Heart right ventricle (tissue), 16 donors: ENCODE results near the gene GPC5. TPM values are rescaled to one million over a fixed set of nuclear protein-coding genes. Genes with fewer than 3 reads are reported as not detected.

Experiments used
- ATAC-seq, 8 donors: fragments of 200-7000 bp; cut with Tn5 transposase; one replicate each; pipeline ENCODE4 v1.9.1; 2020; ENCODE audit warnings: mild to moderate bottlenecking in 8 of 8, moderate library complexity in 8 of 8, moderate number of reproducible peaks in 1 of 8
- DNase-seq, 2 donors: peaks; one replicate each; pipeline ENCODE4 v3.0.0-alpha.2; 2020
- H3K27ac ChIP-seq, 10 donors: fragments of 200-600 bp; sonication (generic) in 2 of 10; one replicate each; pipeline versions ENCODE4 v1.5.0 to v1.8.0; 2020 to 2022; ENCODE audit warnings: mild to moderate bottlenecking in 3 of 10
- H3K27me3 ChIP-seq, 7 donors: fragments of 200-600 bp; one replicate each; pipeline ENCODE4 v1.8.0; 2021 to 2022; ENCODE audit warnings: mild to moderate bottlenecking in 2 of 7
- H3K36me3 ChIP-seq, 9 donors: fragments of 200-600 bp; sonication (generic) in 1 of 9; one replicate each; pipeline versions ENCODE4 v1.5.0 to v1.8.0; 2020 to 2022; ENCODE audit warnings: mild to moderate bottlenecking in 2 of 9
- H3K4me1 ChIP-seq, 9 donors: fragments of 200-600 bp; sonication (generic) in 1 of 9; one replicate each; pipeline versions ENCODE4 v1.5.0 to v1.8.0; 2020 to 2022; ENCODE audit warnings: mild to moderate bottlenecking in 4 of 9
- H3K4me3 ChIP-seq, 10 donors: fragments of 200-600 bp; sonication (generic) in 2 of 10; one replicate each; pipeline versions ENCODE4 v1.5.0 to v1.8.0; 2020 to 2022; ENCODE audit warnings: mild to moderate bottlenecking in 7 of 10, moderate library complexity in 2 of 10
- H3K9me3 ChIP-seq, 11 donors: fragments of 200-600 bp in 10 of 11; sonication (generic) in 2 of 11; one replicate each; pipeline versions ENCODE4 v1.5.0 to v1.8.0; 2013 to 2022; ENCODE audit warnings: mild to moderate bottlenecking in 2 of 11, control low read depth in 1 of 11, moderate library complexity in 1 of 11
- CTCF ChIP-seq, 9 donors: fragments of 200-600 bp; sonication (generic) in 2 of 9; IDR thresholded peaks; one replicate each; pipeline versions ENCODE4 v1.5.0 to v1.8.0; 2021 to 2022; ENCODE audit warnings: antibody characterized with exemption in 9 of 9, mild to moderate bottlenecking in 5 of 9, moderate library complexity in 1 of 9
- WGBS, 2 donors: extraction: QIAGEN DNeasy Blood & Tissue Kit; methylation state at CpG; one replicate each; pipeline ENCODE4 v1.1.7; 2013; ENCODE audit warnings: inconsistent platforms in 1 of 2; 5-methylcytosine and 5-hydroxymethylcytosine counted together
- intact Hi-C, 10 donors: fragments of 100-400 bp; cut with DNase I; formaldehyde crosslinking; loops; one replicate each; pipeline versions ENCODE4 v1.11.1 to v1.14.2; 2022
- polyA plus RNA-seq, 2 donors: library from polyadenylated mRNA; stranded (reverse); fragments of 200-250 nt; gene quantifications; one replicate each; pipeline ENCODE4 v1.2.3, GENCODE V29; 2013
- total RNA-seq, 10 donors: library from RNA; stranded (reverse); fragmentation: NEBNext Ultra II Directional in 3 of 10; extraction: Animal tissue kit (Norgen Biotek cat#: 25700) in 3 of 10; gene quantifications; one replicate each; pipeline versions ENCODE4 v1.2.1 to v1.2.4, GENCODE V29; 2021 to 2023
- donor health status: Arrhythmogenic right ventricular cardiomyopathy.
- donor health status: ischemic (EF 13 %, LVEDD 7.1; RV severe dilation, severe dysfunction).
- donor health status: healthy with polysubstance abuse.
- donor health status: DM: no; HTN: yes; CAD: no.
- donor health status: DM: no; HTN: no; CAD: no.
- donor health status: ischemic (EF 25% LVEDD 6.9; RV normal size, moderate dysfunction).
- donor health status: ischemic (EF 25% LVEDD 5.7; RV mildly dilated, moderate dysfunction).
- donor health status: healthy.
- donor health status: DM: yes; HTN: yes; CAD: no.
- donor health status: Ischemic cardiomyopathy.
- donor health status: ischemic (EF 35%, LVEDD 5.7; RV mildly dilated, moderate dysfunction).
- donor health status: nonischemic (EF 11% LVEDD 7.7; RV severe dilation, severe dysfunction).
- donor health status: DM: yes; HTN: yes; CAD: no.
- donor health status: PGD.
- donor health status: ischemic (EF 29% LVEDD 5.4; RV normal size, mild dysfunction).
- donor health status: nonischemic (EF 23%, LVEDD 6.1; RV moderate dilation, normal function).

GPC5 gene
- total and polyA plus RNA-seq, 12 donors, result 0.01 to 3.5 (median 0.70) TPM; not detected in 1

- no peak for TF ChIP-seq CTCF (IDR thresholded peaks at IDR 0.05)
- no peaks in the 10 kb centered on the region for H3K36me3 ChIP-seq
- no peak overlapping the region for H3K27ac ChIP-seq
- H3K4me1 ChIP-seq, result no peaks in the 10 kb centered on the region
- H3K4me3 ChIP-seq, result no peak overlapping the region
- ATAC-seq (no peak), DNase-seq (no peak)
- no peaks in the 10 kb centered on the region for H3K27me3 ChIP-seq
- H3K9me3 ChIP-seq, result peaks cover 0 to 4% (median 0%) of the 10 kb centered on the region in 11 donors
- intact Hi-C loops, result no loop called here
- 67 to 79% methylated on average over 3 of the region's 3 CpGs for WGBS, 2 donors
These were observed 589.9 kb downstream of the GPC5 start for GRCh38 chr13:91988331-91988730.

DNA sequence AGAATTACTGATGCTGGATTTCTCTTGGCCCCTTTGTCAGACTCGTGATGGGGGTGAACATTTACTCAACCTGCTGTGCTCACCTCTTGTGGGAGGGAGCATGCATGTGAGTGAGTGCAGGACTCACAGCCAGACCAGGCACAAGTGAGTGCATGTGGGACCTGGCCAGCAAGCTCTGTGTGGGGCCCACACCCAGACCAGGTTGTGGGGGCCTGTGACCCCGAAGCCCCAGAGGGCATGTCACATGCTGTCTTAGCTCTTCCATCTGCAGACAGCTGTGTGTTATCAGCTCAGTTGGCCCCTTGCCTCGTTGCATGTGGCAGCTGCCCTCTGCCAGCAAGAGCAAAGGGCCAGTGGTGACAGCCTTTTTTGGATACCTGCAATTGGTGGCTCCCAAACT lies 614.4 kb downstream of the GPC5 start:
- H3K27me3 ChIP-seq, result no peaks in the 10 kb centered on the region
- no peaks in the 10 kb centered on the region for H3K36me3 ChIP-seq
- DNase-seq (no peak), ATAC-seq (no peak)
- H3K4me1 ChIP-seq, result no peaks in the 10 kb centered on the region
- H3K9me3 ChIP-seq, result peaks cover 0 to 15% (median 0%) of the 10 kb centered on the region in 11 donors
- TF ChIP-seq CTCF (IDR thresholded peaks at IDR 0.05), result no peak
- 54 to 67% methylated on average over 3 of the region's 3 CpGs for WGBS, 2 donors
- no peak overlapping the region for H3K4me3 ChIP-seq
- H3K27ac ChIP-seq, result no peak overlapping the region
- intact Hi-C loops, result no loop called here

- Histone ChIP-seq H3K27ac (no peak overlapping the region), H3K4me3 (no peak overlapping the region), H3K27me3 (no peaks in the 10 kb centered on the region), H3K9me3 (peaks cover 0 to 10% (median 0%) of the 10 kb centered on the region in 11 donors), H3K36me3 (no peaks in the 10 kb centered on the region), H3K4me1 (no peaks in the 10 kb centered on the region)
- ATAC-seq (no peak), DNase-seq (no peak)
- intact Hi-C loops, result no loop called here
- WGBS, 2 donors, result 91% methylated on average over 13 of the region's 13 CpGs
- no peak for TF ChIP-seq CTCF (IDR thresholded peaks at IDR 0.05)
These were observed 619.3 kb downstream of the GPC5 start for GRCh38 chr13:92017737-92018136.

DNA sequence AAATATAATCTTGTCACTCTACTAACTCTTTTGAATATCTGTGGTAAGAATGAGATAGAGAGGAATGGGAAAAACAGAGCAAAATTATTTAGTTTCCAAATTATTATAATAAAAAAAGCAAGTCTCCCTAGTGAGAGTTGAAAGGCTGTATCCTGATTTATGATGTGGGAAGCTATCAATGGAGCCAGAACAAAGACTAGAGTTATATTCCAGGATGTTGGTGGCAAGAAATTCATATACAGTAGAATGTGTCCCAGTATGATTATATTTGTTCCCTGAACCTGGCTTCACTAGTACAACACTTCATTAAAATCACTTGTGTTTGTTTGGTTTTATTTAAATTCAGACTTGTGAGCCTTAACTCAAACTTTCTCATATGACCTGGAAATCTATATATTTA lies 630.3 kb downstream of the GPC5 start:
- ATAC-seq, result no peak
- H3K36me3 ChIP-seq, result no peaks in the 10 kb centered on the region
- peaks cover 0 to 13% (median 0%) of the 10 kb centered on the region in 11 donors for H3K9me3 ChIP-seq
- no peaks in the 10 kb centered on the region for H3K4me1 ChIP-seq
- H3K4me3 ChIP-seq, result no peak overlapping the region
- intact Hi-C loops, result no loop called here
- H3K27ac ChIP-seq, result no peak overlapping the region
- no peak for DNase-seq
- H3K27me3 ChIP-seq, result no peaks in the 10 kb centered on the region
- no peak for TF ChIP-seq CTCF (IDR thresholded peaks at IDR 0.05)
